Body of pancreas (tissue), 4 donors: Measurements from ENCODE around the gene ZNF407.

Source experiments
- POLR2A ChIP-seq, 3 donors: fragments of 450-650 bp; IDR thresholded peaks; one replicate each; pipeline ENCODE4 v1.6.1; 2016; ENCODE audit warnings: antibody characterized with exemption in 3 of 3, mild to moderate bottlenecking in 2 of 3
- TF ChIP-seq, protein P1 (sequence below), 7 experiments: fragments of 450-650 bp in 4 of 7; fragments of 200-600 bp in 3 of 7; sonication (generic) in 3 of 7; IDR thresholded peaks; one replicate each; pipeline ENCODE4 v1.5.1; 2016 to 2019; ENCODE audit warnings: antibody characterized with exemption in 7 of 7

GRCh38 chr18:75034937-75035336 is 437.3 kb downstream of the ZNF407 start:
- TF ChIP-seq, protein P1, sequence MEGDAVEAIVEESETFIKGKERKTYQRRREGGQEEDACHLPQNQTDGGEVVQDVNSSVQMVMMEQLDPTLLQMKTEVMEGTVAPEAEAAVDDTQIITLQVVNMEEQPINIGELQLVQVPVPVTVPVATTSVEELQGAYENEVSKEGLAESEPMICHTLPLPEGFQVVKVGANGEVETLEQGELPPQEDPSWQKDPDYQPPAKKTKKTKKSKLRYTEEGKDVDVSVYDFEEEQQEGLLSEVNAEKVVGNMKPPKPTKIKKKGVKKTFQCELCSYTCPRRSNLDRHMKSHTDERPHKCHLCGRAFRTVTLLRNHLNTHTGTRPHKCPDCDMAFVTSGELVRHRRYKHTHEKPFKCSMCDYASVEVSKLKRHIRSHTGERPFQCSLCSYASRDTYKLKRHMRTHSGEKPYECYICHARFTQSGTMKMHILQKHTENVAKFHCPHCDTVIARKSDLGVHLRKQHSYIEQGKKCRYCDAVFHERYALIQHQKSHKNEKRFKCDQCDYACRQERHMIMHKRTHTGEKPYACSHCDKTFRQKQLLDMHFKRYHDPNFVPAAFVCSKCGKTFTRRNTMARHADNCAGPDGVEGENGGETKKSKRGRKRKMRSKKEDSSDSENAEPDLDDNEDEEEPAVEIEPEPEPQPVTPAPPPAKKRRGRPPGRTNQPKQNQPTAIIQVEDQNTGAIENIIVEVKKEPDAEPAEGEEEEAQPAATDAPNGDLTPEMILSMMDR (IDR thresholded peaks at IDR 0.05) = no peak
- no peak for TF ChIP-seq POLR2A (IDR thresholded peaks at IDR 0.05)
